Gastroesophageal sphincter (tissue), 3 donors: ENCODE data around the gene HSPA12B.

Experiments
- EP300 ChIP-seq: sonication (generic); formaldehyde crosslinking; IDR thresholded peaks from one replicate; pipeline ENCODE4 v1.6.1; 2017; ENCODE audit warnings: antibody characterized with exemption, mild to moderate bottlenecking
- TF ChIP-seq, protein P1 (sequence below), 4 experiments: fragments of 200-600 bp in 2 of 4; fragments of 450-650 bp in 2 of 4; sonication (generic) in 1 of 4; IDR thresholded peaks; one replicate each; pipeline ENCODE4 v1.5.1; 2017 to 2019; ENCODE audit warnings: antibody characterized with exemption in 4 of 4, mild to moderate bottlenecking in 2 of 4, moderate library complexity in 2 of 4

- TF ChIP-seq, protein P1, sequence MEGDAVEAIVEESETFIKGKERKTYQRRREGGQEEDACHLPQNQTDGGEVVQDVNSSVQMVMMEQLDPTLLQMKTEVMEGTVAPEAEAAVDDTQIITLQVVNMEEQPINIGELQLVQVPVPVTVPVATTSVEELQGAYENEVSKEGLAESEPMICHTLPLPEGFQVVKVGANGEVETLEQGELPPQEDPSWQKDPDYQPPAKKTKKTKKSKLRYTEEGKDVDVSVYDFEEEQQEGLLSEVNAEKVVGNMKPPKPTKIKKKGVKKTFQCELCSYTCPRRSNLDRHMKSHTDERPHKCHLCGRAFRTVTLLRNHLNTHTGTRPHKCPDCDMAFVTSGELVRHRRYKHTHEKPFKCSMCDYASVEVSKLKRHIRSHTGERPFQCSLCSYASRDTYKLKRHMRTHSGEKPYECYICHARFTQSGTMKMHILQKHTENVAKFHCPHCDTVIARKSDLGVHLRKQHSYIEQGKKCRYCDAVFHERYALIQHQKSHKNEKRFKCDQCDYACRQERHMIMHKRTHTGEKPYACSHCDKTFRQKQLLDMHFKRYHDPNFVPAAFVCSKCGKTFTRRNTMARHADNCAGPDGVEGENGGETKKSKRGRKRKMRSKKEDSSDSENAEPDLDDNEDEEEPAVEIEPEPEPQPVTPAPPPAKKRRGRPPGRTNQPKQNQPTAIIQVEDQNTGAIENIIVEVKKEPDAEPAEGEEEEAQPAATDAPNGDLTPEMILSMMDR (IDR thresholded peaks at IDR 0.05) = no peak
- TF ChIP-seq EP300 = no peak
These were observed 65.9 kb downstream of the HSPA12B start for GRCh38 chr20:3798373-3798768.
